GM12878 (cell line): ENCODE data around the gene C9orf72. TPM values are rescaled to one million over a fixed set of nuclear protein-coding genes. Genes with fewer than 3 reads are reported as not detected.

Source experiments
- CBFB ChIP-seq: IDR thresholded peaks from 2 replicates; pipeline ENCODE4 v1.6.1; 2016; ENCODE audit warnings: antibody characterized with exemption, low read depth
- CREB1 ChIP-seq: IDR thresholded peaks from 2 replicates; pipeline ENCODE4 v1.6.1; 2012; ENCODE audit warnings: low read depth, mild to moderate bottlenecking, inconsistent platforms
- EP300 ChIP-seq, 2 experiments: fragments of 150-350 bp in 1 of 2; IDR thresholded peaks; 2 replicates each; pipeline ENCODE4 v1.6.1; 2011 to 2012; ENCODE audit warnings: low read depth in 2 of 2, low read length in 2 of 2, borderline replicate concordance in 1 of 2, improper control_type of control experiment in 1 of 2, inconsistent platforms in 1 of 2; ENCODE audit not compliant: control insufficient read depth in 1 of 2
- GATAD2B ChIP-seq: fragments of 450-650 bp; conservative IDR thresholded peaks from 2 replicates; pipeline ENCODE4 v1.6.1; 2017; ENCODE audit warnings: low read depth, mild to moderate bottlenecking, moderate library complexity
- MYB ChIP-seq: fragments of 150-350 bp; IDR thresholded peaks from 2 replicates; pipeline ENCODE4 v1.6.1; 2014; ENCODE audit warnings: mild to moderate bottlenecking, low read depth, low read length, borderline replicate concordance
- NFYA ChIP-seq: IDR thresholded peaks from 2 replicates; pipeline ENCODE4 v1.6.1; 2011; ENCODE audit warnings: low read depth, mild to moderate bottlenecking, low read length, improper control_type of control experiment, borderline replicate concordance
- RUNX3 ChIP-seq: IDR thresholded peaks from 2 replicates; pipeline ENCODE4 v1.6.1; 2012; ENCODE audit warnings: low read length, inconsistent platforms
- polyA plus RNA-seq, 11 experiments: library from polyadenylated mRNA; depleted of rRNA in 4 of 11; unstranded in 6 of 11; stranded (reverse) in 5 of 11; fragments of >200 nt; fragmentation: Nextera tagmentation in 4 of 11; fragmentation: Illumina TruSeq in 1 of 11; extraction: Ambion mirVana in 4 of 11; extraction: Trizol in 1 of 11; gene quantifications; 1 replicate in 1 of 11; 2 replicates in 10 of 11; pipeline versions ENCODE4 v1.2.1 to v1.2.3, GENCODE V29; 2011 to 2016; ENCODE audit warnings: inconsistent platforms in 2 of 11, missing spikeins in 2 of 11, low read depth in 1 of 11
- total RNA-seq, 4 experiments: library from RNA; depleted of rRNA in 3 of 4; stranded (reverse); fragments of >200 nt in 3 of 4; fragmentation: Illumina TruSeq in 1 of 4; extraction: Trizol in 1 of 4; gene quantifications; 2 replicates each; pipeline versions ENCODE4 v1.2.1 to v1.2.3, GENCODE V29; 2013 to 2021
- TF ChIP-seq, protein P1 (sequence below): IDR thresholded peaks from 2 replicates; pipeline ENCODE4 v1.6.1; 2011; ENCODE audit warnings: borderline replicate concordance, low read depth, mild to moderate bottlenecking, moderate library complexity, low read length; ENCODE audit not compliant: insufficient read depth, poor library complexity, severe bottlenecking
- TF ChIP-seq, protein P2 (sequence below): fragments of 450-650 bp; IDR thresholded peaks from 2 replicates; pipeline ENCODE4 v1.6.1; 2016; ENCODE audit warnings: mild to moderate bottlenecking

The C9orf72 gene
- total and polyA plus RNA-seq, 10 of the 15 experiments (the other 5 are each of a cell fraction or from before 2014, with no cell fraction given) = 4.8 to 9.0 (median 6.4) TPM

- TF ChIP-seq, protein P1, sequence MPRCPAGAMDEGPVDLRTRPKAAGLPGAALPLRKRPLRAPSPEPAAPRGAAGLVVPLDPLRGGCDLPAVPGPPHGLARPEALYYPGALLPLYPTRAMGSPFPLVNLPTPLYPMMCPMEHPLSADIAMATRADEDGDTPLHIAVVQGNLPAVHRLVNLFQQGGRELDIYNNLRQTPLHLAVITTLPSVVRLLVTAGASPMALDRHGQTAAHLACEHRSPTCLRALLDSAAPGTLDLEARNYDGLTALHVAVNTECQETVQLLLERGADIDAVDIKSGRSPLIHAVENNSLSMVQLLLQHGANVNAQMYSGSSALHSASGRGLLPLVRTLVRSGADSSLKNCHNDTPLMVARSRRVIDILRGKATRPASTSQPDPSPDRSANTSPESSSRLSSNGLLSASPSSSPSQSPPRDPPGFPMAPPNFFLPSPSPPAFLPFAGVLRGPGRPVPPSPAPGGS = no peak
- TF ChIP-seq EP300 (IDR thresholded peaks at IDR 0.05; ENCODE audit: borderline replicate concordance in 1 of 2, control insufficient read depth in 1 of 2, low read depth in 2 of 2, low read length in 2 of 2) = 0 out of 4 replicates have a peak, but pooled peaks of 1 of the 2 experiments have one; percentile 12
- TF ChIP-seq GATAD2B = no peak
- no peak for TF ChIP-seq NFYA
- TF ChIP-seq, protein P2, sequence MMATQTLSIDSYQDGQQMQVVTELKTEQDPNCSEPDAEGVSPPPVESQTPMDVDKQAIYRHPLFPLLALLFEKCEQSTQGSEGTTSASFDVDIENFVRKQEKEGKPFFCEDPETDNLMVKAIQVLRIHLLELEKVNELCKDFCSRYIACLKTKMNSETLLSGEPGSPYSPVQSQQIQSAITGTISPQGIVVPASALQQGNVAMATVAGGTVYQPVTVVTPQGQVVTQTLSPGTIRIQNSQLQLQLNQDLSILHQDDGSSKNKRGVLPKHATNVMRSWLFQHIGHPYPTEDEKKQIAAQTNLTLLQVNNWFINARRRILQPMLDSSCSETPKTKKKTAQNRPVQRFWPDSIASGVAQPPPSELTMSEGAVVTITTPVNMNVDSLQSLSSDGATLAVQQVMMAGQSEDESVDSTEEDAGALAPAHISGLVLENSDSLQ = no peak
- TF ChIP-seq MYB = no peak
- peak; percentile 48 for TF ChIP-seq RUNX3
- TF ChIP-seq CREB1 = no peak
- TF ChIP-seq CBFB = no peak
Measured at GRCh38 chr9:27528076-27528885, 45.0 kb downstream of the C9orf72 start (continued).
